Activated CD8-positive, alpha-beta memory T cell treated with anti-CD3 and anti-CD28 coated beads, Interleukin-2, amount 50 U/mL, for 24 hours (primary cell): Measurements from ENCODE around the gene ZFAND2A.
"Not testable (repeated sequence)": the region's sequence is repeated elsewhere in the genome, so short reads cannot be mapped to it uniquely, and the experiment has no call there.

ENCODE experiments used
- DNase-seq: peaks from one replicate; pipeline ENCODE4 v3.0.0-alpha.2; 2020; ENCODE audit errors: extremely low read depth

Gene ZFAND2A

DNA sequence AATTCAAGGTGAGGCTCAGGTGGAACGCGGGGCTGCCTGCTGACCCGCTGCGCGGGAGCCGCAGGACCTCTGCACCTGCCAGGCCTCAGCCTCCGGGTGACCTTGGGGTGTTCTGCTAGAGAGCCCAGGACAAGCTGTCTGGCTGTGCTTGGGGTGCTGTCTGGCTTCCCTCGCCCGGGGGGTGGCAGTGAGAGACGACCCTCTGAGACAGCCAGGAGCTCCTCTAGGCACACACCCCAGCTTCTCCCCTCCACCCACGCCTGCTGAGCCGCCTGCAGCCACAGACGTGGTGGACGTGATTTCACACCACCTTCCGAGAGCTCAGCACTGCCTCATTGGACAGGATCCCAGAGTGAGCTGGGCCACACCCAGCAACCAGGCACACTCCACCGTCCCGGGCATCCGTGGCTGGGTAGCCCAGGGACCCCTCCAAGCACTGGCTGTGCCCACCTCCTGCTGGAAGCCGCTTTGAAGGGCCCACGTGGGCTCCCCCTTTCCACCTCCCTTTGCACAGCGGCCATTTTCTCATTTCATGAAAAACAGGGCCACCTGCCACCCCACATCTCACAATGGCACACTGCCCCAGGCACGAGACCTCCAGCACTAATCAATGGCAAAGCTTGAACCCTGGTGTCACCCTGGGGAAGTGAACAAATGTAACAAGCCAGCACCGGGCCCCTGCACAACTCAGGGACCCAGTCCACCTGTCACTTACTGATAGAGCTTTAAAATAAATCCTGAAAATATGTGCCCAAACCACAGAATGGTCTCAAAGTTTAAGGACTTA, 35.0 kb downstream of the ZFAND2A start:
- DNase-seq, result no peak

DNA sequence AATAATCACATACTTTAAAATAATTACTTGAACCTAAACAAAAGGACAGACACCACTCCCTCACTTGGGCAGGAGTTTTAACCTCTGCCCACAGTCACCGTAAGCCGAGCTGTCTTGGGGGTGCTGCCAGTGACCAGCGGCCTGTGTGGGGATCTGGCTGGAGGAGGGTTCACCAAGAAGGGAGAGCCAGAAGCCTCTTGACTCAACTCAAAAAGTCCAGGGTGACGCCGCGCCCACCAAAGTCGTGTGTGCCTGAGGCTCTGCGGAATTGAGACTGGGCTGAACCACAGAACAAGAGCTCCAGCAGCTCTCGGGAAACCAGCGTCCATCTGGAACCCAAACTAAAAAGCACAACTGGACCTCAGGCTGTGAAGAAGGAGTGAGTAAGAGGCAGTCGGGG, 35.8 kb downstream of the ZFAND2A start:
- DNase-seq, result no peak

DNA sequence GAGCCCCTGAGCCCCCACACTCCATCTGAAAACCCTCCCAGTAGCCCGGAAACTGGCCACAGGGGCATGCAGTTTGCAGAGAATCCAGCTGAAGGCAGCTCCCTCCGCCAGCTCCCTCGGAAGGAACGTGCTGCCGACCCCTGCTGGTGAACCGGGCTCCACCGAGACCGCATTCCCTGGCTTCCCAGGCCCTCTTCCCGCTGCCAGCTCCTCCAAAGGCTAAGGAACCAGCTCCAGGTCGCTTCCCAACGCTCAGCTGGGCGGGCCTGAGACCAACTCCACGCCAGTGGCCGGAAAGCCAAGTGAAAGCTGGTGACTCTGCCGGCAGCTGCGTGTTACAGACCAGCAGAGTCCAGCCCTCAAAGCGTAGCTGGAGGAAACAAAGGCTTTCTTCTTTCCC, 36.3 kb downstream of the ZFAND2A start:
- DNase-seq, result no peak

DNA sequence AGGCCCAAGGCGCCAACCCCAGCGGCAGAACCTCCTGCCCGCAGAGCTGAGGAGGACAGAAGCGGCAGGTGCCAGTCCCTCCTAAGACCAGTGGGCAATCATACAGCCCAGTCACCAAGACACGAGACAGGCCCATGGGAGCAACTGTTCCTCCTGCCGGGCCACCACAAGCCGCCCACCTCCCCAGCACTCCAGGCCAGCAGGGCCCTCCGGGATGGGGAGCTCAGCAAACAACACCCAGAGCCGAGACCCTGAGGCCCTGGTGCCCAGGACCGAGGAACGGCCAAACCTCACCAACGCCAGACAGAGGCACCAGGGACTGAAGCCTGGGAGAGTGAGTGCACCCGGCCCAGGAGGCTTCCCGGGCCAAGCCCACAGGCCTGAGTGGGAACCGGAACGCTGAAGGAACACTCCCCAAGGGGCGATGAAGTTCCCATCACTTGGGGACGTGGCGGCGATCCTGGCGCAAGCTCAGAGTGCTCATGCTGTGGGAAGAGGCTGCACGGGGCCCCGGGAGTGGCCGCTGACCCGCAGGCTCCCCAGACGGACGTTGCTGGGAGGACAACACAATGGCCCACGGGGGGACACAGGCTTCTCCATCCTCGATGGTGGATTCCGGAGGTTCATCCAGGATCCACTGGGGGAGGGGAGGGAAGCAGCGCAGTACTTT, 37.0 kb downstream of the ZFAND2A start:
- DNase-seq, result no peak

DNA sequence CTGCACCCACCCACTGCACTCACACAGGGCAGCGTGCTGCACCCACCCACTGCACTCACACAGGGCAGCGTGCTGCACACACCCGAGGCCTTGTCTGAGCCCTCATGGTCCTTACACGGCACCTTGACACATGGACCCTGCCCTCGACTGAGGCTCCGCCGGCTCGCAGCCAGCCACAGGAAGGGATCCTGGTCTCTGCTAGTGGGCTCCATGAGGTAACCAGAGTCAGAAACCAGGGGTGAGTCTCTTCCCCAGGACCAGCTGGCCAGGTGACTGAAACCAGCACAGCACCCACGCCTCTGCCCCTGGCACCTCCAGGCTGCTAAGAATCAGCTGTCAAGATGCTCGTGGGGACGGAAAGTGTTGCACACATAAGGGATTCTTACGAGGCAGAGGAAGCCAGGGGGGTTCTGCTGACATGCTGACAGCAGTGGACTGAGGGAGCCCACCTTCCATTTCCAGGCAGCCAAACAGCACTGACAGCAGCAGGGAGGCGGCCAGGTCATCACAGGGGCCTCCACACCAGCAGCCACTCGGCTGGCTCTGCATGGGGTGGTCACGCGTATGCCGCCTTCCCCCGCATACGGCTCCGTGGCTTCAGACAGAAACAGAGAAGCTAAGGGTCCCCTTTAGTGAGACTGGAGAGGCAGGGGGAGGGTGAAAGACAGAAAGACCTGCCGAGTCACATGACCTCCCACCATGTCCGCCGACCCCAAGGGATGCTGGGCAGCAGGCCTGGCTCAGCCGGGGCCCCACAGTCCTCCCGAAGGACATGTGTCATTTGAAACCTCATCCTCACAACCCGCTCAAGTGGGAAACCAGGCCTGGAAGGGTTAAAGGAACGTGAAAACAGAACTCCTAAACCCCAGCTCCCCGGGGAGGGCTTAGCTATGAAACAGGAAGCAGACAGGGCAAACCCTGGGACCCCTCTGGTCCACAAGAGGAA, 37.8 kb downstream of the ZFAND2A start:
- DNase-seq, result no peak

DNA sequence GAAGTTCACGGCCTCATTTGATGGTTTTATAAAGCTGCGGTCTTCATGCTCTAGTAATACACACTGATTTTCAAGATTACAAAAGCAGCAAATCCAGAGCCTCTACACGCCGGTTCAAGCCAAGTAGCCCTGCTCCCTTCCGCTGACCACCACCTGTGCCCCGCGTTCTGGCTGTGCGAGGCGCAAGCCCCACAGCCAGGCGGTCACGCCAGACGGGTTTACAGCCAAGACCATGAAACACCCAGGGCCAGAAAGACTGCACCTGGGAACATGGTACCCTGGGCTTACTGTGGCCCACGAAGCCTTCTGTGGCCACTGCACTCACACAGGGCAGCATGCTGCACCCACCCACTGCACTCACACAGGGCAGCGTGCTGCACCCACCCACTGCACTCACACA, 38.5 kb downstream of the ZFAND2A start:
- DNase-seq, result no peak

DNA sequence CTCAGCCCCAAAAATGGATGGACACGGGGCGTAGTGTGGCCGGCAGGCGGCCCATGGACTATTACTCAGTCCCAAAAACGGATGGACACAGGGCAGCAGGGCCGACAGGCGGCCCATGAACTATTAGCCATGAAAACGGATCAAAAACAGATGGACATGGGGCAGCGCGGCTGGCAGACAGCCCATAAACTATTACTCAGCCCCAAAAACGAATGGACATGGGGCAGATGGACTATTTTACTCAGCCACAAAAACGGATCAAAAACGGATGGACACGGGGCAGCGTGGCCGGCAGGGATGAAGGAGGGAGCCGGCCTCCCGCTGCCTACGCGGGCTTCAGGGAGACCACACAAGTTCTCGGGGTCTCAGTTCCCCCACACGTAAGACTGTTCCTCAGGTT, 39.2 kb downstream of the ZFAND2A start:
- no peak for DNase-seq

DNA sequence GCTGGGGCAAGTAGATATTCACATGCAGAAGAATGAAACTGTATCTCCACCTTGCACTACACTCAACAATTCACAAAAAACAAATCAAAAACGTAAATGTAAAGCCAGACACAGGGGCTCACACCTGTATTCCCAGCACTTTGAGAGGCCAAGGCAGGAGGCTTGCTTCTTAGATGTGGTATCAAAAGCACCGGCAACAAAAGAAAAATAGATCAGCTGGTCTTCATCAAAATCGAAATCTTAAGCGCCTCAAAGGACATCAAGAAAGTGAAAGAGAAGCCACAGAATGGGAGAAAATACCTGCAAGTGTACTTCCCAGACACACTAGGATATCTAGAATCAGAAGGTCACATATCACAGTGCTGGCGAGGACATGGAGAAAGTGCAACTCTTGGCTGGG, 40.8 kb downstream of the ZFAND2A start:
- no peak for DNase-seq

DNA sequence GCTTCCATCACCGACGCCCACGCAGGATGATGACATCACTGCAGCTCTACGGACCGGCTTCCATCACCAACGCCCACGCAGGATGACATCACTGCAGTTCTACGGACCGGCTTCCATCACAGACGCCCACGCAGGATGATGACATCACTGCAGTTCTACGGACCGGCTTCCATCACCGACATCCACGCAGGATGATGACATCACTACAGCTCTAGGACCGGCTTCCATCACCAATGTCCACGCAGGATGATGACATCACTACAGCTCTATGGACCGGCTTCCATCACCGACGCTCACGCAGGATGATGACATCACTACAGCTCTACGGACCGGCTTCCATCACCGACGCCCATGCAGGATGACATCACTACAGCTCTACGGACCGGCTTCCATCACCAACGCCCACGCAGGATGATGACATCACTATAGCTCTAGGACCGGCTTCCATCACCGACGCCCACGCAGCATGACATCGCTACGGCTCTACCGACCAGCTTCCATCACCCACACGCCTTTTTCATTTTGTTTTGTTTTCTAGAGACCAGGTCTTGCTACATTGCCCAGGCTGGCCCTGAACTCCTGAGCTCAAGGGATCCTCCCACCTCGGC, 42.6 kb downstream of the ZFAND2A start:
- DNase-seq, result no peak

DNA sequence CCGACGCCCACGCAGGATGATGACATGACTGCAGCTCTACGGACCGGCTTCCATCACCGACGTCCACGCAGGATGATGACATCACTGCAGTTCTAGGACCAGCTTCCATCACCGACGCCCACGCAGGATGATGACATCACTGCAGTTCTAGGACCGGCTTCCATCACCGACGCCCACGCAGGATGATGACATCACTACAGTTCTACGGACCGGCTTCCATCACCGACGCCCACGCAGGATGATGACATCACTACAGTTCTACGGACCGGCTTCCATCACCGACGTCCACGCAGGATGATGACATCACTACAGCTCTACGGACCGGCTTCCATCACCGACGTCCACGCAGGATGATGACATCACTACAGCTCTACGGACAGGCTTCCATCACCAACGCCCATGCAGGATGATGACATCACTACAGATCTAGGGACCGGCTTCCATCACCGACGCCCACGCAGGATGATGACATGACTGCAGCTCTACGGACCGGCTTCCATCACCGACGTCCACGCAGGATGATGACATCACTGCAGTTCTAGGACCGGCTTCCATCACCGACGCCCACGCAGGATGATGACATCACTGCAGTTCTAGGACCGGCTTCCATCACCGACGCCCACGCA, 43.5 kb downstream of the ZFAND2A start:
- not testable (repeated sequence) for DNase-seq

DNA sequence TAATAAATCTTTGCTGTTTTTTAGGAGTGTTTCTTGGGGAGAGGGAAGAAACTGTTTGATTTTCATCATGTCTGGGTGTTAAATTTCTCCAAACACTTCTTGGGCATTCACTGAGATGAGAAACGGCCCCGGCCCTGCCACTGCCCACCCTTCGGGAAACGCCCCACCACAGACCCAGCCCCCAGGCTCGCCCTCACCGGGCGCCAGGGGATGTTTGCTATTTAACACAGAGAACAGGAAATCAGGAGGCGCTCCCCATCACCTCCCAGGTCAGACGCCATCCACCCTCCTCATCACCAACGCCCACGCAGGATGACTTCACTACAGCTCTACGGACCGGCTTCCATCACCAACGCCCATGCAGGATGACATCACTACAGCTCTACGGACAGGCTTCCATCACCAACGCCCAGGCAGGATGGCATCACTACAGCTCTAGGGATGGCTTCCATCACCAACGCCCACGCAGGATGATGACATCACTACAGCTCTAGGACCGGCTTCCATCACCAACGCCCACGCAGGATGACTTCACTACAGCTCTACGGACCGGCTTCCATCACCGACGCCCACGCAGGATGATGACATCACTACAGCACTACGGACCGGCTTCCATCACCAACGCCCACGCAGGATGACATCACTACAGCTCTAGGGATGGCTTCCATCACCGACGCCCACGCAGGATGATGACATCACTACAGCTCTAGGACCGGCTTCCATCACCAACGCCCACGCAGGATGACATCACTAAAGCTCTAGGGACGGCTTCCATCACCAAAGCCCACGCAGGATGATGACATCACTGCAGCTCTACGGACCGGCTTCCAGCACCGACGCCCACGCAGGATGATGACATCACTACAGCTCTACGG, 44.6 kb downstream of the ZFAND2A start:
- not testable (repeated sequence) for DNase-seq

DNA sequence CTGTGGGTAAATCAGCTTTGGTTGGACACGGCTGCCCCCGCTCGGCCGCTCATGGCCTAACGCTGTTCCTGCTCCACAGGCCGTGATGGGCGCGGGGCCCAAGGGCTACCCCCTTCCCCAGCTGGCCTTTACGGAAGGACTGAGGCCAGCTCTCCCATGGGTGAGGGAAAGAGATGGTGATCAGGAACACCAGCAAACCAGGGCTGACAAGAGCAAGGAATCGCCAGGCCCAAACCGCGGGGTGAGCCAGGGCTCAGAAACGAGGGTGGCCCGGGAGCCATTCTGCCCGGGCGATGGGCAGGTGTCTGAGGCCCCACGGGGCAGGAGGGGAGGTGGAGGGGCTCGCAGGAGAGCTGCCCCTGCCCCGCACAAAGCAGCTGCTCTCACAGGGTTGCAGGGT, 45.5 kb downstream of the ZFAND2A start:
- DNase-seq, result no peak

DNA sequence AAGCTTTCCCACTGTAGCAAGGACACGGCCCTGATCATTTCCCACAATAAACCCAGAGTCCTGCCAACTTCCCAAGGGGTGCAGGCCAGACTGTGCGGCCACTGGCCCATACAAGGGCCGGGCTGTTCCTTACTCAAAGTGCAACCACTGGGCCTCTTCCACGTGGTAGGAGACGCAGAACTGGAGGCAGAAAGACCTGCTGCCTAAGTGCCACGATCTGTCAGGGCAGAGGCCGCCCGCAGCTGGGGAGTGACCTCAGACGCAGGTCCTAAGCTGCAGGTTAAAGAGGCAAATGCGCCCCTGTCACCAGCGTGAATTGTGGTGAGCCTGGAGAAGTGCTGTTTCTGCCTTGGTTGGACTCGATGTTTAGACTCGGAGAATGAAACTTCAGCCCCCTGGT, 45.9 kb downstream of the ZFAND2A start:
- no peak for DNase-seq

DNA sequence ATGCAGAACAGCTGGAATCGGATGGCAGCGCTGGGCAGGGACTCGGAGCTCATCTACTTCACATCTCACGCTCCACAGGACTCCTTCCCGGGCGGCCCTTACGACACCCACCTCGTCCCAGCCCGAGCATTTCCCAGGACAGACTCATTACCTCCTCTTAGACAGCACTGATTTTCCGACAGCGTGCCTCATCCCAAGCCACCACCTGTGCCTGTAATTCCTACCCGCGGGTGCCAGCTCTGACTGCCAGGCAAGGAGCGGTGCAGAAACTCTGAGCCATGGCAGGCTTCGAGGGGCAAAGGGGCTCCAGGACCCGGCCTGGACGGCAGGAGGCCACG, 46.5 kb downstream of the ZFAND2A start:
- no peak for DNase-seq

DNA sequence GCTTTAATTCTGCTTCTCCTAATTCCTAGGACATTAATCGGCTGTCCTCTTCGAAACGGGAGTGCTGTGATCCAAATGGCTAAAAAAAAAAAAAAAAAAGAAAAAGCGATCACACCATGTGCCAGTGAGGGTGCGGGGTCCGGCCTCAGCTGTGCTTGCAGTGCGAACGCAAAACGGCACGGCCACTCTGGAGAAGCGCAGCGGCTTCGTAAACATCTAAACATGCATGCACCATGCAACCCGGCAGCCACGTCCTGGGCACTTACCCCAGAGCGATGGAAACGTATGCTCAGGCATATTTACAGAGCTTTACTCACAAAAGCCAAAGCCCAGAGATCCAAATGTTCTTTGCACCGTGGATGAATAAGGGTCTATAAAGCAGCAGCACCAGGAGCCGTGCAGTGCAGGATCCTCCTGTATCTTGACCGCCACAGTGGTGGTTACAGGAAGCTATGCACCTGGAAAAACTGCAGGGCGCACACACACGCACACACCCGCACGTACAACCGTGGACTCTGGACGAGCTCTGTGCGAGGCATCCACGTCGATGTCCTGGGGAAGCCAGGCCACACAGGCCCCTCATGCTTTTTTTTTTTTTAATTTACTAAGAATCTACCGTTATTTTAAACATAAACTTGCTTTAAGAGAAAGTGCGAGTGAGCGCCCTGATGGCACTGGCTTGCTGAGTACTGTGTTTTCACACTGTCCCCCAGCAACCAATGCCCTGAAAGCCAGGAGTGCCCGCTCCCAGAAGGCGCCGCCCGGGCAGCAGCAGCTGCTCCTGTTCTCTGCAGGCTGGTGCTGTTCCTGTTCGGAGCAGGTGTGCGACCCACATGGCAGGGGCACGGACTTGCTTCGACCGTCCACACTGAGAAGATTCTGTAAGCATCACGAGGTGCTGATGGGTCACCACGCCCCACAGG, 47.1 kb downstream of the ZFAND2A start:
- no peak for DNase-seq

DNA sequence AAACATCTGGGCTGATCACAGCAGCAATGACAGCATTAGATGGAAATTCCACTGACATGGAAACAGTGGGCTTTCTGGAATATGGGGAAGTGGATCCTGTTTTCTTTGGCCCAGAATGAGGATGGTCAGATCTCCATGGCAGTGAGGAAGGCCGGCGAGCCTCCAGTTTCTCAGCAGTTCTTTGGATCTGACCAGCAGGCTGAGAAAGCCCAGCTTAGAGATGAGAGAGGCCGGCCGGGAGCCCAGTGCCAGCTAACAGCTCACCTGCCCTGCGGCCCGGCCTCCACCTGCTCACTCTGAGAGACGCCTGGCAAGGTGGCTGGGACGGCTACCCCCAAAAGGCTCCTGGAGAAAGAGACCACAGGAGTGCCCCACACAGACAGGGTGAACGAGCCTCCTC, 47.9 kb downstream of the ZFAND2A start:
- DNase-seq, result no peak

DNA sequence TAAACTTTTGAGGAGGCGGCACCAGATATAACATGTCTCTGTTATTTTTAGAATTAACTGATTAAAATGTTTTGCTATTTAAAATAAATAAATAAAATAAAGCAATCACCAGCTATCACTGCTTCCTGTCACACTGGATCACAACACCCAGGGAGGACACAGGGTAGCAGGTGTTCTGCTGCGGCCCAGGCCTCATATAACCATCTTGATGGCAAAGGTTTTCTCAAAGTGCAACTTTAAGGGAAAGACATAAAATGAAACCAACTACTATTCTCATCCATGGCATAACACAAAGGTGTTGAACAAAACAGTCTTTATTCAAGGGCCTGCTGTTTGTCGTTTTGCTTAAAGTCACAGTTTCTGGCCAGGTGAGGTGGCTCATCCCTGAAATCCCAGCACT, 48.8 kb downstream of the ZFAND2A start:
- no peak for DNase-seq

DNA sequence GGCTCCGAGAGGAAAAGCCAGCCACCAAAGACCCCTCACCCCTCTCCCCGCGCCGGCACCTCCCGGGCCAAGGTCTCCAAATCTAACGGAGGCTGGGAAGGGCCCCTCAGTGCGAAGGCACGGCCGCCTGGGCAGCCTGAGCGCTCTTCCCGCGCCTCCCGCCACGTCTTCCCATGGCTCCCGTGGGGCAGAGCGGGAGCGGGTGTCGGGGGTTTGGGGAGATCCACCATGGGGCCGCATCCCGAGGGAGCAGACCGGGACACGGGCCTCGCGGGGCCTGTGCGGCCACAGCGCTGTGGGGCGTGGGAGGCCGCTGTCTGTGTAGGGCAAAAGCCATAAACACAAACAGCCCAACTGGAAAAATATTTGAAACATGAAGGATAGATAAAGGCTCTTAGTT, 49.6 kb downstream of the ZFAND2A start:
- no peak for DNase-seq

DNA sequence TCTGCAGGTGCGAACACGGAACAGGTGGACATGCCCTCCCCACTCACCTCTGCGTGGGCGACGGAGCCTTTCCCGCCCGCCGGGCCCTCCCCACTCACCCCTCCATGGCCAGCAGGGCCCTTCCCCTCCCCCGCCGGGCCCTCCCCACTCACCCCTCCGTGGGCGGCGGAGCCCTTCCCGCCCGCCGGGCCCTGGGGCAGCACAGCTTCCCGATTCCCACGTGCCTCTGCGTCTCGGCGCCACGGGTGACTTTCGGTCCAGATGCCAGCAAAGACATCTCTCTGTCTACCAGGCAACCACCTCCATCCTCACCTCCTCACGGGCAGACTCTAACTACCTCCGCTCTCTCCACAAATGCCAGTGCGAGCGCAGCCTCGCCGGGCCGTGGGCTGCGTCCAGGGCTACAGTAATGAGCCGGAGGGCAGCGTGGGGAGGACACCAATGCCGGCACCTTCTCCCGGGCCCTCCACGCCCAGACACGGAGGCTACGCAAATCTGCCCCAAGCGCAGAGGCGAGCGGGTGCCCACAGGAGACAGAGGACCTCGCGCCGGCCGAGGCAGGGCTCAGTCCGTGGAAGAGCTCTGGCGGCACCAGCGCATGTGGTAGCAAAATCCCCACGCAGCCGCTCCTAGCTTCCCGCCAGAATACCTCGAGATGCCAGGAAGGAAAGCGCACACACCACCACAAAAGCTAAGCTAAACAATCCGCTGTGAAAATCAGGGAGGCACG, 50.2 kb downstream of the ZFAND2A start:
- no peak for DNase-seq
